ENCODE measurements around the gene MTURN. TPM values are rescaled to one million over a fixed set of nuclear protein-coding genes. Genes with fewer than 3 reads are reported as not detected.

Gene MTURN
- total RNA-seq, result 10 to 100 TPM in 4 of 5 donors, 1 to 10 TPM in 1; 7.8 to 84.8 (median 38.7) TPM
- polyA plus RNA-seq, result 10 to 100 TPM; 19.5 to 52.7 (median 28.6) TPM
- long read RNA-seq, donor 1, full-length matches to known transcripts, result 4 of 4 reads
- long read RNA-seq, donor 1, partial matches to known transcripts, result 0 of 4 reads
- long read RNA-seq, donor 1, other reads (novel, unspliced or antisense), result 0 of 4 reads
- long read RNA-seq, donor 2, full-length matches to known transcripts, result 9 of 19 reads
- long read RNA-seq, donor 2, partial matches to known transcripts, result 10 of 19 reads
- long read RNA-seq, donor 2, other reads (novel, unspliced or antisense), result 0 of 19 reads
- long read RNA-seq, donor 3, full-length matches to known transcripts, result 3 of 3 reads
- long read RNA-seq, donor 3, partial matches to known transcripts, result 0 of 3 reads
- long read RNA-seq, donor 3, other reads (novel, unspliced or antisense), result 0 of 3 reads
- long read RNA-seq, donor 4, full-length matches to known transcripts, result 1 of 1 reads
- long read RNA-seq, donor 4, partial matches to known transcripts, result 0 of 1 reads
- long read RNA-seq, donor 4, other reads (novel, unspliced or antisense), result 0 of 1 reads
- long read RNA-seq, donor 5, full-length matches to known transcripts, result 11 of 11 reads
- long read RNA-seq, donor 5, partial matches to known transcripts, result 0 of 11 reads
- long read RNA-seq, donor 5, other reads (novel, unspliced or antisense), result 0 of 11 reads
- long read RNA-seq, donor 6, full-length matches to known transcripts, result 29 of 29 reads
- long read RNA-seq, donor 6, partial matches to known transcripts, result 0 of 29 reads
- long read RNA-seq, donor 6, other reads (novel, unspliced or antisense), result 0 of 29 reads
- long read RNA-seq, donor 7, full-length matches to known transcripts, result 10 of 10 reads
- long read RNA-seq, donor 7, partial matches to known transcripts, result 0 of 10 reads
- long read RNA-seq, donor 7, other reads (novel, unspliced or antisense), result 0 of 10 reads
- long read RNA-seq, donor 8, full-length matches to known transcripts, result 13 of 35 reads
- long read RNA-seq, donor 8, partial matches to known transcripts, result 22 of 35 reads
- long read RNA-seq, donor 8, other reads (novel, unspliced or antisense), result 0 of 35 reads
- long read RNA-seq, donor 9, full-length matches to known transcripts, result 11 of 11 reads
- long read RNA-seq, donor 9, partial matches to known transcripts, result 0 of 11 reads
- long read RNA-seq, donor 9, other reads (novel, unspliced or antisense), result 0 of 11 reads
- long read RNA-seq, donor 10, full-length matches to known transcripts, result 5 of 5 reads
- long read RNA-seq, donor 10, partial matches to known transcripts, result 0 of 5 reads
- long read RNA-seq, donor 10, other reads (novel, unspliced or antisense), result 0 of 5 reads

DNA sequence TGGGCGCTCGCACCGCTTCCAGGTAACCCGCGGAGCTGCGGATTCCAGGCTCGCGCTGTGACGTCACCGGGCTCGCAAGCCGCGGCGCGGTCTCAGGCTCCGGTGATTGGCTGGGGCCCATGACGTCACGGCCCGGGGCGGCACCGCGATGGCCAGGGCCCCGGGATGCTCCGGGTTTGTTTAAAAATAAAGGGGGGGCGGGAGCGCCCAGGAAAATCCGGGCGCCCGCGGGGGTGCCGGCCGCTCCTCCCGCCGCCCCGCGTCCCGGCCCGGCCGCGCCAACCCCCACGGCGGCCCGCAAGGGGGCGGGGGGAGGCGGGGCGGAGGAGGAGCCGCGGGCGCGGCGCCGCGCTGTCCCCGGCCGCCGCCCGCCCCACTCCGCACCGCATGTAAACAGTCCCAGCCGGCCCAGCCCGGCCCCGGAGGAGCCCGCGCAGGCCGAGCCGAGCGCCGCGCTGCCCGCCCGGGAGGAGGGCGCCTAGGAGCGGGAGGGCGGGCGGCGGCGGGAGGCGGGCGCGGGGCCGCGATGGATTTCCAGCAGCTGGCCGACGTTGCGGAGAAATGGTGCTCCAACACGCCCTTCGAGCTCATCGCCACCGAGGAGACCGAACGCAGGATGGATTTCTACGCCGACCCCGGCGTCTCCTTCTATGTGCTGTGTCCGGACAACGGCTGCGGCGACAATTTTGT is at the start of gene MTURN:
Gene MTURN, plus strand, starts transcription at position 376 of the 690 bp plus-strand sequence. Its CDS starts 151 bp downstream, at position 527.
- intact Hi-C loops (cut with DNase I; ENCODE audit: low total_unique reads), result no loop called here
- peak; percentile 94 to 97 for DNase-seq
- WGBS, 5 donors, result 0% methylated on average over 22 to 97 of the region's 99 CpGs

DNA sequence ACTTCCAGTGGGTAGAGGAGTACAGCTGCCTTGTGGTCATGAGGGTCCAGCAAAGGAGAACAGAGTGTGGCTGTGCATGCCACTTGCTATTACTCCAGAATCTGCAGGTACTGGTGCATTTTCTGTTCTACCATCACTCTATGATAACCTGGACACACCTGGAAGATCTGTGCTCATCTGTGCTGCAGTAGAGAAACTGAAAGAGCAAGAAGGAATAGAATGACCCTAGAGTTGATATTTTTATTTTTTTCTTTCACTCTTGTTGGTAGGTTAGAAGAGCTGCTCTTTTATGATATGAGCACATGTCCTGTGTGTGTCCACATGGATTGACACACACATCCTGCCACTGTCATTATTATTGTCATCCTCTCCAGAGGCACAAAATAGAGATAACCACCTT is 48.3 kb upstream of the MTURN start:
- no peaks in the 10 kb centered on the region for H3K27me3 ChIP-seq
- intact Hi-C loops (cut with DNase I; ENCODE audit: low total_unique reads), result no loop called here
- H3K4me3 ChIP-seq, result no peak overlapping the region

More for the DNA sequence above, at the start of gene MTURN:
- no peaks in the 10 kb centered on the region for H3K36me3 ChIP-seq
- TF ChIP-seq, protein P1, sequence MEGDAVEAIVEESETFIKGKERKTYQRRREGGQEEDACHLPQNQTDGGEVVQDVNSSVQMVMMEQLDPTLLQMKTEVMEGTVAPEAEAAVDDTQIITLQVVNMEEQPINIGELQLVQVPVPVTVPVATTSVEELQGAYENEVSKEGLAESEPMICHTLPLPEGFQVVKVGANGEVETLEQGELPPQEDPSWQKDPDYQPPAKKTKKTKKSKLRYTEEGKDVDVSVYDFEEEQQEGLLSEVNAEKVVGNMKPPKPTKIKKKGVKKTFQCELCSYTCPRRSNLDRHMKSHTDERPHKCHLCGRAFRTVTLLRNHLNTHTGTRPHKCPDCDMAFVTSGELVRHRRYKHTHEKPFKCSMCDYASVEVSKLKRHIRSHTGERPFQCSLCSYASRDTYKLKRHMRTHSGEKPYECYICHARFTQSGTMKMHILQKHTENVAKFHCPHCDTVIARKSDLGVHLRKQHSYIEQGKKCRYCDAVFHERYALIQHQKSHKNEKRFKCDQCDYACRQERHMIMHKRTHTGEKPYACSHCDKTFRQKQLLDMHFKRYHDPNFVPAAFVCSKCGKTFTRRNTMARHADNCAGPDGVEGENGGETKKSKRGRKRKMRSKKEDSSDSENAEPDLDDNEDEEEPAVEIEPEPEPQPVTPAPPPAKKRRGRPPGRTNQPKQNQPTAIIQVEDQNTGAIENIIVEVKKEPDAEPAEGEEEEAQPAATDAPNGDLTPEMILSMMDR (IDR thresholded peaks at IDR 0.05), result peak in 1 of 7 experiments; percentile 15
- TF ChIP-seq POLR2AphosphoS5 (IDR thresholded peaks at IDR 0.05) (peak in 2 of 3 donors; percentile 55 to 60), POLR2A (IDR thresholded peaks at IDR 0.05) (no peak)
- no peaks in the 10 kb centered on the region for H3K27me3 ChIP-seq
- no peaks in the 10 kb centered on the region for H3K9me3 ChIP-seq
- H3K27ac ChIP-seq, result peak within 1 kb of the TSS; percentile 92 to 97 (median 97)
- peak within 1 kb of the TSS; percentile 89 to 97 (median 91) for H3K4me3 ChIP-seq
- H3K4me1 ChIP-seq, result peaks cover 6 to 46% (median 35%) of the 10 kb centered on the region in 4 donors

DNA sequence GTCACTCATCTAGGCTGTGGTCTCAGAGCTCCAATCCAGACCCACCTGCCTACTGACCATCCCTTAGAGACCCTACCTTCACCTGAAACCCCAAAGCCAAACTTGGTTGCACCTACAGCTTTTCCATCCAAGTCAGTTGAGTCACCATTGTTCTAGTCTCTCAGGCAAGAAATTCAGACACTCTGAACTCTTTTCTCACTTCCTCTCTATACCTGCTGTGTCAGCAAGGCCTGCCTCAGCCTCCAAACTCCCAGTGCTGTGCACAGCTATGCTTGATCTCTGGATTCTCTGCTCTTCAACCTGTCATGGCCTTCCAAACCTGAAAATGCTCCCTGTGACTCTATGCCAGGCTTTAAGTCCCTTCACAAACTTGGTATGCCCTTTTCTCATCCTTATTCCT is 47.4 kb upstream of the MTURN start:
- Histone ChIP-seq H3K27me3 (no peaks in the 10 kb centered on the region), H3K4me3 (no peak overlapping the region), H3K27ac (no peak overlapping the region), H3K9me3 (no peaks in the 10 kb centered on the region), H3K36me3 (peaks cover 0 to 4% (median 0%) of the 10 kb centered on the region in 4 donors), H3K4me1 (no peaks in the 10 kb centered on the region)
- no peak for DNase-seq
- TF ChIP-seq POLR2A (IDR thresholded peaks at IDR 0.05), result no peak
- TF ChIP-seq EP300 (IDR thresholded peaks at IDR 0.05), result no peak
- TF ChIP-seq POLR2AphosphoS5 (IDR thresholded peaks at IDR 0.05), result no peak
- TF ChIP-seq, protein P1 (IDR thresholded peaks at IDR 0.05), result no peak
- intact Hi-C loops (cut with DNase I; ENCODE audit: low total_unique reads), result no loop called here

More for the DNA sequence above, 48.3 kb upstream of the MTURN start:
- TF ChIP-seq POLR2A (IDR thresholded peaks at IDR 0.05), result no peak
- TF ChIP-seq, protein P1 (IDR thresholded peaks at IDR 0.05), result no peak
- TF ChIP-seq POLR2AphosphoS5 (IDR thresholded peaks at IDR 0.05), result no peak
- TF ChIP-seq EP300 (IDR thresholded peaks at IDR 0.05), result no peak
- Histone ChIP-seq H3K27ac (no peak overlapping the region), H3K9me3 (no peaks in the 10 kb centered on the region), H3K36me3 (peaks cover 0 to 4% (median 0%) of the 10 kb centered on the region in 4 donors), H3K4me1 (no peaks in the 10 kb centered on the region)
- DNase-seq, result no peak
